Measurements from ENCODE around the gene RBMS1.

The RBMS1 gene

DNA sequence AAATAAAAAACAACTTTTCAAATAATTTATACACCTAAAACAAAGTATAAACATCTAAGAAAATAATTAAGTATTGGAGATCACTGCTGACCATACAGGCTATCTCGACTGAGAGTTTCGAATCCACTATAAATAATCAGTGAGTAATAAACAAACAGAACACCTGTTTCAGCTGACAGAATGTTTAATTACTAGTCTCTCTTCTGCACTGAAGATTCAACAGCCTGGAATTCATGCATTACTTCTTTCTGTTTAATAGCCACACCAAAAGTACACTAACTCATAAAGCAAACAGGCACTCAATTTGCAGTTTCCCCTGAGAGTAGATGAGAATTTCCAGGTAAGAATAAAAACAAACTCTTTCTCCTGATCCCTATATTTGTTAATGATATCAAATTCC is 138.5 kb downstream of the RBMS1 start:
- Histone ChIP-seq H2AK5ac (ENCODE audit: low read depth, low read length) (no peak overlapping the region), H3K79me1 (ENCODE audit: low read depth, low read length) (peaks cover 1% of the 10 kb centered on the region), H4K91ac (ENCODE audit: low read depth, low read length, poor library complexity) (no peak overlapping the region), H3K9me3 (replicated peaks in 1 of 2; ENCODE audit: control insufficient read depth in 2 of 2, insufficient read depth in 1 of 2, low read depth in 1 of 2, low read length in 2 of 2) (peaks cover 0 to 10% of the 10 kb centered on the region in 2 donors), H3K18ac (ENCODE audit: low read length) (no peak overlapping the region), H3K14ac (ENCODE audit: low read length) (no peak overlapping the region), H3K36me3 (replicated peaks in 1 of 2; ENCODE audit: control insufficient read depth in 2 of 2, insufficient read depth in 2 of 2, low read length in 2 of 2) (peaks cover 0 to 12% of the 10 kb centered on the region in 2 donors), H3K27me3 (ENCODE audit: control insufficient read depth in 3 of 3, insufficient read depth in 3 of 3, low read depth in 1 of 3, low read length in 3 of 3) (no peaks in the 10 kb centered on the region), H3K4me3 (ENCODE audit: low read length in 2 of 2) (no peak overlapping the region), H3K27ac (replicated peaks; ENCODE audit: low read length) (no peak overlapping the region), H3K4ac (ENCODE audit: low read length) (no peak overlapping the region), H2AFZ (ENCODE audit: low read length) (no peak overlapping the region), H3K9ac (ENCODE audit: low read depth, low read length, poor library complexity) (no peak overlapping the region), H2BK5ac (ENCODE audit: low read length) (no peak overlapping the region), H3K4me2 (ENCODE audit: insufficient read depth, low read length, poor library complexity, severe bottlenecking) (no peak overlapping the region), H2BK15ac (ENCODE audit: low read length) (no peak overlapping the region), H2BK120ac (ENCODE audit: low read depth, low read length) (no peak overlapping the region), H4K8ac (ENCODE audit: low read depth, low read length) (no peak overlapping the region), H3K4me1 (ENCODE audit: control insufficient read depth in 2 of 2, insufficient read depth in 1 of 2, low read depth in 1 of 2, low read length in 2 of 2) (no peaks in the 10 kb centered on the region), H3K23ac (ENCODE audit: low read depth, low read length, poor library complexity) (no peak overlapping the region), H2BK12ac (ENCODE audit: low read length) (no peak overlapping the region)
- no CpG with 5 or more reads among the region's 2 CpGs for WGBS, 2 donors (ENCODE audit: extremely low coverage in 2 of 2, insufficient read length in 2 of 2, insufficient replicate concordance in 1 of 2)
- no peak for DNase-seq (ENCODE audit: low spot score)

- H3K4me3 ChIP-seq (ENCODE audit: low read length in 2 of 2): no peak overlapping the region
- H3K14ac ChIP-seq (ENCODE audit: low read length): no peak overlapping the region
- peaks cover 0 to 16% of the 10 kb centered on the region in 2 donors for H3K36me3 ChIP-seq (replicated peaks in 1 of 2; ENCODE audit: control insufficient read depth in 2 of 2, insufficient read depth in 2 of 2, low read length in 2 of 2)
- H2AFZ ChIP-seq (ENCODE audit: low read length): no peak overlapping the region
- H3K27ac ChIP-seq (replicated peaks; ENCODE audit: low read length): no peak overlapping the region
- peaks cover 5% of the 10 kb centered on the region for H3K79me1 ChIP-seq (ENCODE audit: low read depth, low read length)
- H3K4me2 ChIP-seq (ENCODE audit: insufficient read depth, low read length, poor library complexity, severe bottlenecking): no peak overlapping the region
- no peak overlapping the region for H2BK15ac ChIP-seq (ENCODE audit: low read length)
- no peak overlapping the region for H2BK5ac ChIP-seq (ENCODE audit: low read length)
- H2AK5ac ChIP-seq (ENCODE audit: low read depth, low read length): no peak overlapping the region
- H3K23ac ChIP-seq (ENCODE audit: low read depth, low read length, poor library complexity): no peak overlapping the region
- WGBS, 2 donors (ENCODE audit: extremely low coverage in 2 of 2, insufficient read length in 2 of 2, insufficient replicate concordance in 1 of 2): no CpG with 5 or more reads among the region's 6 CpGs
- peaks cover 0 to 14% of the 10 kb centered on the region in 2 donors for H3K9me3 ChIP-seq (replicated peaks in 1 of 2; ENCODE audit: control insufficient read depth in 2 of 2, insufficient read depth in 1 of 2, low read depth in 1 of 2, low read length in 2 of 2)
- H3K4ac ChIP-seq (ENCODE audit: low read length): no peak overlapping the region
- no peak overlapping the region for H4K91ac ChIP-seq (ENCODE audit: low read depth, low read length, poor library complexity)
- no peak overlapping the region for H3K18ac ChIP-seq (ENCODE audit: low read length)
- H2BK120ac ChIP-seq (ENCODE audit: low read depth, low read length): no peak overlapping the region
- no peak for DNase-seq (ENCODE audit: low spot score)
- H3K4me1 ChIP-seq (ENCODE audit: control insufficient read depth in 2 of 2, insufficient read depth in 1 of 2, low read depth in 1 of 2, low read length in 2 of 2): no peaks in the 10 kb centered on the region
- H2BK12ac ChIP-seq (ENCODE audit: low read length): no peak overlapping the region
- H3K27me3 ChIP-seq (ENCODE audit: control insufficient read depth in 3 of 3, insufficient read depth in 3 of 3, low read depth in 1 of 3, low read length in 3 of 3): no peaks in the 10 kb centered on the region
- H4K8ac ChIP-seq (ENCODE audit: low read depth, low read length): no peak overlapping the region
- H3K9ac ChIP-seq (ENCODE audit: low read depth, low read length, poor library complexity): no peak overlapping the region
These were observed 138.9 kb downstream of the RBMS1 start for GRCh38 chr2:160354677-160355076.

DNA sequence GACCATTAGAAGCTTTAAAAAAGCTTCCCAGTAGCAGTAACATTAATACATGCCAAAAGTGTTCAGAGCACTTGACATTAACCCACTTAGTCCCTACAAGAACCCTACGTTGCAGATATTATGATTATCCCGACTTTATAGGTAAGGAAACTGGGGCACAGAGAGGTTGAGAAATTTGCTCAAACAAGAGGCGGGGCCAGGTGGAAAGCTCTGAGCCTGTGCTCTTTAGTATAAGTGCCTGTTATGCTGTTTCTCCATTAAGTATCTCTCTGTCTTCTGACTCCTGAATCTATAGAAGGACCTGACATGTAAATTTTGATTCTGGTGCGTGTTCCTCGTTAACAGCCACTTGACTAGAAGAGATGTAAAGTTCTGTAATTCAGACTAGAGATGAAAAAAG is 139.8 kb downstream of the RBMS1 start:
- DNase-seq (ENCODE audit: low spot score): no peak
- no peak overlapping the region for H3K4me3 ChIP-seq (ENCODE audit: low read length in 2 of 2)
- no peak overlapping the region for H3K9ac ChIP-seq (ENCODE audit: low read depth, low read length, poor library complexity)
- H2BK5ac ChIP-seq (ENCODE audit: low read length): no peak overlapping the region
- peaks cover 0 to 16% of the 10 kb centered on the region in 2 donors for H3K36me3 ChIP-seq (replicated peaks in 1 of 2; ENCODE audit: control insufficient read depth in 2 of 2, insufficient read depth in 2 of 2, low read length in 2 of 2)
- no peak overlapping the region for H3K14ac ChIP-seq (ENCODE audit: low read length)
- H2BK12ac ChIP-seq (ENCODE audit: low read length): no peak overlapping the region
- H3K23ac ChIP-seq (ENCODE audit: low read depth, low read length, poor library complexity): no peak overlapping the region
- no peak overlapping the region for H3K18ac ChIP-seq (ENCODE audit: low read length)
- H3K9me3 ChIP-seq (replicated peaks in 1 of 2; ENCODE audit: control insufficient read depth in 2 of 2, insufficient read depth in 1 of 2, low read depth in 1 of 2, low read length in 2 of 2): peaks cover 0 to 14% of the 10 kb centered on the region in 2 donors
- no peak overlapping the region for H2AFZ ChIP-seq (ENCODE audit: low read length)
- H3K4ac ChIP-seq (ENCODE audit: low read length): no peak overlapping the region
- H3K79me1 ChIP-seq (ENCODE audit: low read depth, low read length): peaks cover 5% of the 10 kb centered on the region
- H2BK120ac ChIP-seq (ENCODE audit: low read depth, low read length): no peak overlapping the region
- no peak overlapping the region for H4K8ac ChIP-seq (ENCODE audit: low read depth, low read length)
- peaks cover 0 to 2% of the 10 kb centered on the region in 2 donors for H3K4me1 ChIP-seq (ENCODE audit: control insufficient read depth in 2 of 2, insufficient read depth in 1 of 2, low read depth in 1 of 2, low read length in 2 of 2)
- H3K4me2 ChIP-seq (ENCODE audit: insufficient read depth, low read length, poor library complexity, severe bottlenecking): no peak overlapping the region
- no CpG with 5 or more reads among the region's 5 CpGs for WGBS, 2 donors (ENCODE audit: extremely low coverage in 2 of 2, insufficient read length in 2 of 2, insufficient replicate concordance in 1 of 2)
- H2AK5ac ChIP-seq (ENCODE audit: low read depth, low read length): no peak overlapping the region
- no peak overlapping the region for H3K27ac ChIP-seq (replicated peaks; ENCODE audit: low read length)
- no peaks in the 10 kb centered on the region for H3K27me3 ChIP-seq (ENCODE audit: control insufficient read depth in 3 of 3, insufficient read depth in 3 of 3, low read depth in 1 of 3, low read length in 3 of 3)
- no peak overlapping the region for H2BK15ac ChIP-seq (ENCODE audit: low read length)
- H4K91ac ChIP-seq (ENCODE audit: low read depth, low read length, poor library complexity): no peak overlapping the region

DNA sequence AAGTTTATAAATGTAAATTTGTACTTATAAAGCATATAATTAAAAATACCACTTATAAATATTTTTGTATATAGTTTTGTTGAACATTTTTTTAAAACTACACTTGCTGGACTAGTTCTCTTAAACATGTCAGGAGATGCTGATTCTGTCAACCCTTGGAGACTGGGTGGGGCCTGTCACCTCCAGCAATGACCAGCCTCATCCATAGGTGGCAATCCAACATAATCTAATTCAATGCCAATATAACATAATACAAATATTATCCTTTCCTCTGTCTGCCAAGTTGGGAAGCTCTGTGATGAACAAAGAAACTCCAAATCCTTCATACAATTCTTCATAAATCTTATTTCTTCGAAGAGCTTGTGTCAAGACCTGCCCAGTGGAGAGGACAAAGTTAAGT is 140.4 kb downstream of the RBMS1 start:
- H2BK120ac ChIP-seq (ENCODE audit: low read depth, low read length): no peak overlapping the region
- whole genome bisulfite sequencing, 2 donors (ENCODE audit: extremely low coverage in 2 of 2, insufficient read length in 2 of 2, insufficient replicate concordance in 1 of 2): no CpG with 5 or more reads among the region's 1 CpG

More for the DNA sequence above, 140.4 kb downstream of the RBMS1 start:
- Histone ChIP-seq H3K4me2 (ENCODE audit: insufficient read depth, low read length, poor library complexity, severe bottlenecking) (no peak overlapping the region), H3K4me3 (ENCODE audit: low read length in 2 of 2) (no peak overlapping the region), H3K36me3 (replicated peaks in 1 of 2; ENCODE audit: control insufficient read depth in 2 of 2, insufficient read depth in 2 of 2, low read length in 2 of 2) (peaks cover 0 to 16% of the 10 kb centered on the region in 2 donors), H3K18ac (ENCODE audit: low read length) (no peak overlapping the region), H2AFZ (ENCODE audit: low read length) (no peak overlapping the region), H3K9me3 (replicated peaks in 1 of 2; ENCODE audit: control insufficient read depth in 2 of 2, insufficient read depth in 1 of 2, low read depth in 1 of 2, low read length in 2 of 2) (peaks cover 0 to 14% of the 10 kb centered on the region in 2 donors), H3K4me1 (ENCODE audit: control insufficient read depth in 2 of 2, insufficient read depth in 1 of 2, low read depth in 1 of 2, low read length in 2 of 2) (peaks cover 0 to 4% of the 10 kb centered on the region in 2 donors), H2BK5ac (ENCODE audit: low read length) (no peak overlapping the region), H2BK15ac (ENCODE audit: low read length) (no peak overlapping the region), H3K4ac (ENCODE audit: low read length) (no peak overlapping the region), H2AK5ac (ENCODE audit: low read depth, low read length) (no peak overlapping the region), H4K8ac (ENCODE audit: low read depth, low read length) (no peak overlapping the region), H2BK12ac (ENCODE audit: low read length) (no peak overlapping the region), H3K27me3 (ENCODE audit: control insufficient read depth in 3 of 3, insufficient read depth in 3 of 3, low read depth in 1 of 3, low read length in 3 of 3) (no peaks in the 10 kb centered on the region), H4K91ac (ENCODE audit: low read depth, low read length, poor library complexity) (no peak overlapping the region), H3K79me1 (ENCODE audit: low read depth, low read length) (peaks cover 5% of the 10 kb centered on the region), H3K27ac (replicated peaks; ENCODE audit: low read length) (no peak overlapping the region), H3K9ac (ENCODE audit: low read depth, low read length, poor library complexity) (no peak overlapping the region), H3K14ac (ENCODE audit: low read length) (no peak overlapping the region), H3K23ac (ENCODE audit: low read depth, low read length, poor library complexity) (no peak overlapping the region)
- DNase-seq (ENCODE audit: low spot score): no peak
